ENCODE data around the gene MAGI3. TPM values are rescaled to one million over a fixed set of nuclear protein-coding genes. Genes with fewer than 3 reads are reported as not detected.
"Not testable (repeated sequence)": the region's sequence is repeated elsewhere in the genome, so short reads cannot be mapped to it uniquely, and the experiment has no call there.

The MAGI3 gene
- total RNA-seq, 1 donor from 2014 or later = 1.0 TPM

DNA sequence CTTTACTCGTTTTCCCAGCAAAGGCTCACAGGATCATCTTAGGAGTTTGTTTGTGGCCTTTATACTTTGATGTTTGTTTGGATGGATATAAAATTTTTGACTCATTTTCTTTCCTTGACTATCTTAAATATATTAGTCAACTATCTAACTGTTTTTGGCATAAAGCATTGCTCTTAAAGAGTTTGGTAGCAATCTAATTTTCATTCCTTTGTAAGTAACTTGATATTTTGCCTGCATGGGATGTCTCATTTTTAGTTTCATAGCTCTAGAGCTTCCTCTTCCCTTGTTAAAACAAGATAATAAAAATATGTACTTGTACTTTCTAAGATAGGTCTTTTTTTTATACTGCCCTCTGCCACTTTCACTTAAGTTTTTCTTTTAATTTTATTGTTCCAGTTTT, 161.9 kb downstream of the MAGI3 start:
- Mint-ChIP-seq H3K27me3 (no peaks in the 10 kb centered on the region), H3K27ac (no peak overlapping the region), H3K36me3 (ENCODE audit: low read depth) (no peaks in the 10 kb centered on the region), H3K9me3 (no peaks in the 10 kb centered on the region), H3K4me1 (no peaks in the 10 kb centered on the region), H3K4me3 (no peak overlapping the region)
- no peak for ATAC-seq (ENCODE audit: low read depth)
- DNase-seq = no peak
- intact Hi-C loops (cut with micrococcal nuclease) = no loop called here
- TF ChIP-seq, protein P1, sequence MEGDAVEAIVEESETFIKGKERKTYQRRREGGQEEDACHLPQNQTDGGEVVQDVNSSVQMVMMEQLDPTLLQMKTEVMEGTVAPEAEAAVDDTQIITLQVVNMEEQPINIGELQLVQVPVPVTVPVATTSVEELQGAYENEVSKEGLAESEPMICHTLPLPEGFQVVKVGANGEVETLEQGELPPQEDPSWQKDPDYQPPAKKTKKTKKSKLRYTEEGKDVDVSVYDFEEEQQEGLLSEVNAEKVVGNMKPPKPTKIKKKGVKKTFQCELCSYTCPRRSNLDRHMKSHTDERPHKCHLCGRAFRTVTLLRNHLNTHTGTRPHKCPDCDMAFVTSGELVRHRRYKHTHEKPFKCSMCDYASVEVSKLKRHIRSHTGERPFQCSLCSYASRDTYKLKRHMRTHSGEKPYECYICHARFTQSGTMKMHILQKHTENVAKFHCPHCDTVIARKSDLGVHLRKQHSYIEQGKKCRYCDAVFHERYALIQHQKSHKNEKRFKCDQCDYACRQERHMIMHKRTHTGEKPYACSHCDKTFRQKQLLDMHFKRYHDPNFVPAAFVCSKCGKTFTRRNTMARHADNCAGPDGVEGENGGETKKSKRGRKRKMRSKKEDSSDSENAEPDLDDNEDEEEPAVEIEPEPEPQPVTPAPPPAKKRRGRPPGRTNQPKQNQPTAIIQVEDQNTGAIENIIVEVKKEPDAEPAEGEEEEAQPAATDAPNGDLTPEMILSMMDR (IDR thresholded peaks at IDR 0.05) = no peak
- ChIA-PET POLR2A (no interaction called here), CTCF (no interaction called here)

DNA sequence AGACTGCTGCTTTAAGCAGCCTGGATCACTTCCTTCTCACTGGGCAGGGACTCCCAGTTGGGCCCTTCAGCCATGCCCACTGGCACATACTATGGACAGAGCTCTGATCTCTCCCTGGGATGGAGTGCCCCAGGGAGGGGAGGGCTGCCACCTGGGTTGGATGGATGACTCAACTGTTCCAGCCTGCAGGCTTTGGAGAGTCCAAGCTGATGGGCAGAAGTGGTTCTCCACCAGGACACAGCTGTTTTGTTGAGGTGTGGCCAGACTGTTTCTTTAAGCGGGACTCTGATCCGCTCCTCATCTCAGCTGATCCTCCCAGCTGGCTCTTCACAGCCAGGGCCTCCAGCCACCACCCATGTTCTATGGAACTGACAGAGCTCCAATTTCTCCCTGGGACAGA, 166.9 kb downstream of the MAGI3 start:
- no peaks in the 10 kb centered on the region for H3K27me3 Mint-ChIP-seq
- CTCF ChIA-PET = no interaction called here
- TF ChIP-seq, protein P1 (IDR thresholded peaks at IDR 0.05) = no peak
- H3K27ac Mint-ChIP-seq = no peak overlapping the region
- ATAC-seq (ENCODE audit: low read depth) = no peak
- DNase-seq = no peak
- H3K4me3 Mint-ChIP-seq = no peak overlapping the region
- peaks cover 8% of the 10 kb centered on the region for H3K9me3 Mint-ChIP-seq
- no peaks in the 10 kb centered on the region for H3K4me1 Mint-ChIP-seq
- intact Hi-C loops (cut with micrococcal nuclease) = no loop called here
- POLR2A ChIA-PET = no interaction called here
- H3K36me3 Mint-ChIP-seq (ENCODE audit: low read depth) = no peaks in the 10 kb centered on the region

DNA sequence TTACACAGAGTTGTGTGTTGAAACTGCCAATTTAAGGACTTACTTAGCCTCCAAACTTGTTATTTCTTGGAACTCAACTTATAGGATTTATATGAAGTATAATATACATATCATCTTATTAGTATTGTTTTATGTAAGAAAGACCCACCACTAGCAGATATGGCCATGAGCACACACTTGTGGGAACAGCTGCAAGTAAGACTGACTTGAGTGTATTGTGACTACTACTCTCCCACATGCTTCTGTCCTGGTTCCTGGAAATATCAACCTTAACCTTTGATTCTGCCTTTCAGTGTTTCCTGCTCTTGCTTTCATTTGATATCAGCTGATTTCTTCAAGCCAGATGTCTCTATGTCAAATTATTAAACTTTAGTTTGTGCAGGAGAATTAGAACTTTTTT, 175.3 kb downstream of the MAGI3 start:
- Mint-ChIP-seq H3K27me3 (no peaks in the 10 kb centered on the region), H3K36me3 (ENCODE audit: low read depth) (no peaks in the 10 kb centered on the region), H3K9me3 (peaks cover 20% of the 10 kb centered on the region), H3K4me1 (no peaks in the 10 kb centered on the region), H3K4me3 (no peak overlapping the region), H3K27ac (no peak overlapping the region)
- intact Hi-C loops (cut with micrococcal nuclease) = no loop called here
- TF ChIP-seq, protein P1 (IDR thresholded peaks at IDR 0.05) = no peak
- ChIA-PET POLR2A (no interaction called here), CTCF (no interaction called here)
- DNase-seq (no peak), ATAC-seq (ENCODE audit: low read depth) (no peak)

DNA sequence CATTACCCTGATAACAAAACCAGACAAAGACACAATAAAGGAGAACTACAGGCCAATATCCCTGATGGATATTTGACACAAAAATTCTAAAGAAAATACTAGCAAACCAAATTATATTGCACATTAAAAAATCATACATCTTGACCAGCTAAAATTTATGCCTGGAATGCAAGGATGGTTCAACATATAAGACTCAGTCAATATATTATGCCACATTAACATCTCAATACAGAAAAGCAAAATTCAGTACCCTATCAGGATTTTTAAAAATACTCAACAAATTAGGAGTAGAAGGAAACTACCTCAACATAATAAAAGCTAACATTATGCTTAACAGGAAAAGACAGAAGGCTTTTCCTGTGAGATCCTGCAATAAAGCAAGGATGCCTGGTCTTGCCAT, 177.1 kb downstream of the MAGI3 start:
- H3K4me1 Mint-ChIP-seq = no peaks in the 10 kb centered on the region
- DNase-seq (no peak), ATAC-seq (ENCODE audit: low read depth) (no peak)
- TF ChIP-seq, protein P1 (IDR thresholded peaks at IDR 0.05) = no peak
- H3K4me3 Mint-ChIP-seq = no peak overlapping the region
- intact Hi-C loops (cut with micrococcal nuclease) = no loop called here
- no peaks in the 10 kb centered on the region for H3K36me3 Mint-ChIP-seq (ENCODE audit: low read depth)
- no peaks in the 10 kb centered on the region for H3K27me3 Mint-ChIP-seq
- ChIA-PET POLR2A (no interaction called here), CTCF (no interaction called here)
- no peak overlapping the region for H3K27ac Mint-ChIP-seq
- H3K9me3 Mint-ChIP-seq = peaks cover 21% of the 10 kb centered on the region

DNA sequence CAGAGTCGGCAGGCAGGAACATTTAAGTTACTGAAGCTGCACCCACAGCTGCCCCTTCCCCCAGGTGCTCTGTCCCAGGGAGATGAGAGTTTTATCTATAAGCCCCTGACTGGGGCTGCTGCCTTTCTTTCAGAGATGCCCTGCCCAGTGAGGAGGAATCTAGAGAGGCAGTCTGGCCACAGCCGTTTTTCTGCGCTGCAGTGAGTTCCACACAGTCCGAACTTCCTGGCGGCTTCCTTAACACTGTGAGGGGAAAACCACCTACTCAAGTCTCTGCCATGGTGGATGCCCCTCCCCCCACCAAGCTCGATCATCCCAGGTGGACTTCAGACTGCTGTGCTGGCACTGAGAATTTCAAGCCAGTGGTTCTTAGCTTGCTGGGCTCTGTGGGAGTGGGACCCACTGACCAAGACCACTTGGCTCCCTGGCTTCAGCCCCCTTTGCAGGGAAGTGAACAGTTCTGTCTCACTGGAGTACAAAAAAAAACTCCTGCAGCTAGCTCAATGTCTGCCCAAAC, 185.5 kb downstream of the MAGI3 start:
- H3K4me1 Mint-ChIP-seq; H3K36me3 Mint-ChIP-seq (ENCODE audit: low read depth); H3K9me3 Mint-ChIP-seq; POLR2A ChIA-PET; H3K4me3 Mint-ChIP-seq; ATAC-seq (ENCODE audit: low read depth); intact Hi-C loops (cut with micrococcal nuclease); CTCF ChIA-PET; DNase-seq; H3K27ac Mint-ChIP-seq: not testable (repeated sequence)
- H3K27me3 Mint-ChIP-seq = peaks cover 10% of the 10 kb centered on the region

DNA sequence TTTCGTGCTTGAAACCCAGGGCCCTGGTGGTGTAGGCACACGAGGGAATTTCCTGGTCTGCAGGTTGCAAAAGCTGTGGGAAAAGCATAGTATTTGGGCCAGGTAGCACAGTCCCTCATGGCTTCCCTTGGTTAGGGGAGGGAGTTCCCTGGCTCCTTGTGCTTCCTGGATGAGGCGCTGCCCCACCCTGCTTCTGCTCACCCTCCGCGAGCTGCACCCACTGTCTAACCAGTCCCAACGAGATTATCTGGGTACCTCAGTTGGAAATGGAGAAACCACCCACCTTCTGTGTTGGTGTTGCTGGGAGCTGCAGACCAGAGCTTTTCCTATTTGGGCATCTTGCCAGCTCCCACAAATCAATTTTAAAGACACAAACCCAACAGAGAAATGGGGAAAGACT, 186.0 kb downstream of the MAGI3 start:
- ChIA-PET POLR2A (no interaction called here), CTCF (no interaction called here)
- ATAC-seq (ENCODE audit: low read depth) (no peak), DNase-seq (no peak)
- H3K27ac Mint-ChIP-seq = no peak overlapping the region
- no peaks in the 10 kb centered on the region for H3K36me3 Mint-ChIP-seq (ENCODE audit: low read depth)
- intact Hi-C loops (cut with micrococcal nuclease) = no loop called here
- peaks cover 4% of the 10 kb centered on the region for H3K9me3 Mint-ChIP-seq
- TF ChIP-seq, protein P1 (IDR thresholded peaks at IDR 0.05) = no peak
- H3K27me3 Mint-ChIP-seq = peaks cover 10% of the 10 kb centered on the region
- H3K4me1 Mint-ChIP-seq = no peaks in the 10 kb centered on the region
- H3K4me3 Mint-ChIP-seq = no peak overlapping the region
